ENCODE data around the gene RAB13.

The RAB13 gene

DNA sequence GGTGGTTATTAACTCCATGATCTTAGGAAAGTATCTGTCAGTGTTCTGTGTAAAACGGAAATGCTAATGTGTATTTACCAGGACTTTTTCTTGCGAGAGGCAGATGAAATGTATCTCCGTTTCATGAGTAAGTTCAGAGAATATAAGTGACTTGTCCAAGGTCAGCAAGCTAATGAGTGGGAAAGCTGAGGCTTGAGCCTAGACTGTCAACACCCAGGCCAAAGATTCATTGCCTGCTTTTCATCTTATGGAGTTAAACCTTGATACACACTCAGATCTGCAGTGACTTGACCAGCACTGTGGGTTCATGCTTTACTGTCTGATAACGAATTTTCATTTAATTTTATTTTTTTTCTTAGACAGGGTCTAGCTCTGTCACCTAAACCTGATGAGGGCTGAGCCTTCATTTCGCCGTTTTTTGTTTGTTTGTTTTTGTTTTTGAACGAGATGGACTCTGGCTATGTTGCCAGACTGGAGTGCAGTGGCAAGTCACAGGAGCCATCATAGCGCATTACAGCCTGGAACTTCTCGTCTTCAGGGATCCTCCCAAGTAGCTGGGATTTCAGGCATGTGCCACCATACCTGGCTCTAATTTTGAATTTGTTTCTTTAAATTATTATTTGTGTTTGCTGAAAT is 7.7 kb downstream of the RAB13 start:
- Histone ChIP-seq H3F3A (ENCODE audit: low read depth) (no peaks in the 10 kb centered on the region), H3K9me3 (ENCODE audit: insufficient read depth, low read depth, low read length) (no peaks in the 10 kb centered on the region), H3K79me2 (ENCODE audit: insufficient read depth, low read length) (peaks cover 31% of the 10 kb centered on the region), H4K20me1 (ENCODE audit: insufficient read depth, low read length, poor library complexity, severe bottlenecking) (peaks cover 8% of the 10 kb centered on the region), H3K27me3 (ENCODE audit: insufficient read depth, low read length, poor library complexity, severe bottlenecking) (no peaks in the 10 kb centered on the region), H3K36me3 (ENCODE audit: insufficient read depth, low read length) (peaks cover 12% of the 10 kb centered on the region; the same call in 1 of the 2 replicates), H3K4me3 (ENCODE audit: low read length, poor library complexity, severe bottlenecking) (peak overlapping the region; percentile 98), H3K9ac (ENCODE audit: low read depth, low read length, poor library complexity, severe bottlenecking) (peak overlapping the region; percentile 96), H3K4me1 (ENCODE audit: insufficient read depth, low read length, poor library complexity, severe bottlenecking) (peaks cover 21% of the 10 kb centered on the region), H2AFZ (ENCODE audit: low read length) (peak overlapping the region; percentile 96), H3K4me2 (ENCODE audit: low read depth, low read length, poor library complexity, severe bottlenecking) (peak overlapping the region; percentile 78), H3K9me2 (replicated peaks; ENCODE audit: low read depth, low read length) (no peaks in the 10 kb centered on the region)
- TF ChIP-seq, protein P1, sequence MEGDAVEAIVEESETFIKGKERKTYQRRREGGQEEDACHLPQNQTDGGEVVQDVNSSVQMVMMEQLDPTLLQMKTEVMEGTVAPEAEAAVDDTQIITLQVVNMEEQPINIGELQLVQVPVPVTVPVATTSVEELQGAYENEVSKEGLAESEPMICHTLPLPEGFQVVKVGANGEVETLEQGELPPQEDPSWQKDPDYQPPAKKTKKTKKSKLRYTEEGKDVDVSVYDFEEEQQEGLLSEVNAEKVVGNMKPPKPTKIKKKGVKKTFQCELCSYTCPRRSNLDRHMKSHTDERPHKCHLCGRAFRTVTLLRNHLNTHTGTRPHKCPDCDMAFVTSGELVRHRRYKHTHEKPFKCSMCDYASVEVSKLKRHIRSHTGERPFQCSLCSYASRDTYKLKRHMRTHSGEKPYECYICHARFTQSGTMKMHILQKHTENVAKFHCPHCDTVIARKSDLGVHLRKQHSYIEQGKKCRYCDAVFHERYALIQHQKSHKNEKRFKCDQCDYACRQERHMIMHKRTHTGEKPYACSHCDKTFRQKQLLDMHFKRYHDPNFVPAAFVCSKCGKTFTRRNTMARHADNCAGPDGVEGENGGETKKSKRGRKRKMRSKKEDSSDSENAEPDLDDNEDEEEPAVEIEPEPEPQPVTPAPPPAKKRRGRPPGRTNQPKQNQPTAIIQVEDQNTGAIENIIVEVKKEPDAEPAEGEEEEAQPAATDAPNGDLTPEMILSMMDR (conservative IDR thresholded peaks at IDR 0.05; ENCODE audit: low read length) = no peak
- no peak for TF ChIP-seq EZH2phosphoT487 (IDR thresholded peaks at IDR 0.05; ENCODE audit: borderline replicate concordance)

DNA sequence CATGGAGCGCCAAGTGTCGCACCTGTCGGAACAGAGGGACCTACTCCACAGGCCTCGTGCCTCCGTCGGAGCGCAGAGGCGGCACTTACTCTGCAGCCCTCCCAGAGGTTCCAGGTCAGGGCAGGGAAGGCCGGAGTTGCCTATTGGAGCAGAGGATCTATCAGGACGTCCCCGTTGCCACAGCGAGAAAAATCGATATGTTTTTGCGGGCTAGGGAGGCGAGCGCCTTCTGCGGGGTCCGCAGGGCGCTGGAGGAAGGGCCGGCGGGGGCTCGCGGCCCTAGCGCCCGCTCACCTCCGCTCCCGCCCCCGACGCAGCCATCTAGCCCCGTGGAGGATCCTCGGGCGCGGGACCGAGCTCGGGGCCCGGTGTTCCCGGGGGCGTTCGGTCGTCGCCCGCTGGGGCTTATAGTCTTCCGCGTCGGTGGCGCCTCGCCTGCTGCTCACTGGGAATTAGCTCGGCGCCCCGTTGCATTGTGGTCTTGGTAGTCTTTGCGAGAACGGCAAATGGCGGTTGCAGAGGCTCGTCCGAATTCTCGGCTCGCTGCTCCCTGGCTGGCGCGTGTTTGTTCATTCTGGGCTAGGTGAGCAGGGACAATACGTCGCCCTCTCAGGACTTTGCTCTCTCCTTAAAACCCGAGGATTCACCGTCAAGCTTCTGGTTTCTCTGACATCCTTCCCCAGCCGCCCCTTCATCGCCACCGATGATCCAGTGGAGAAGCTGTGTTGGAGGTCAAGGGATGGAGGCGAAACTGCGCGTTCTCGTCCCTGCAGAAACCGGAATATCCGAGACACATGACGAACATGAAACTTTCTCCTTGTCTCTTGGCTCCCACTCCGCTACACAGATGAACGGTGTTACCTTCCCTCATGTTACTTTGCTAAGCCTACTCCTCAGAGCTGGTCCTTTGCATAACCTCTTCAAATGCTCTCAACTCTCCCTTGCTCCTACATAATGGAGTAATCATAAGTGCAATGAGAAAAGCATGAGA is 8.6 kb downstream of the RAB13 start, which contains the start of gene JTB:
TSS of gene JTB (minus strand) at position 425 of the 991 bp plus-strand sequence. CDS start at position 3, 422 bp downstream.
- TF ChIP-seq, protein P1 (conservative IDR thresholded peaks at IDR 0.05; ENCODE audit: low read length) = no peak
- no peak for TF ChIP-seq EZH2phosphoT487 (IDR thresholded peaks at IDR 0.05; ENCODE audit: borderline replicate concordance)
- Histone ChIP-seq H2AFZ (ENCODE audit: low read length) (peak within 1 kb of the TSS; percentile 96), H3K4me2 (ENCODE audit: low read depth, low read length, poor library complexity, severe bottlenecking) (peak within 1 kb of the TSS; percentile 78), H3K79me2 (ENCODE audit: insufficient read depth, low read length) (peaks cover 31% of the 10 kb centered on the region), H3F3A (ENCODE audit: low read depth) (no peaks in the 10 kb centered on the region), H4K20me1 (ENCODE audit: insufficient read depth, low read length, poor library complexity, severe bottlenecking) (peaks cover 8% of the 10 kb centered on the region), H3K4me1 (ENCODE audit: insufficient read depth, low read length, poor library complexity, severe bottlenecking) (peaks cover 21% of the 10 kb centered on the region), H3K4me3 (ENCODE audit: low read length, poor library complexity, severe bottlenecking) (peak within 1 kb of the TSS; percentile 98), H3K9ac (ENCODE audit: low read depth, low read length, poor library complexity, severe bottlenecking) (peak within 1 kb of the TSS; percentile 96), H3K27me3 (ENCODE audit: insufficient read depth, low read length, poor library complexity, severe bottlenecking) (no peaks in the 10 kb centered on the region), H3K9me3 (ENCODE audit: insufficient read depth, low read depth, low read length) (no peaks in the 10 kb centered on the region), H3K9me2 (replicated peaks; ENCODE audit: low read depth, low read length) (no peaks in the 10 kb centered on the region), H3K36me3 (ENCODE audit: insufficient read depth, low read length) (peaks cover 12% of the 10 kb centered on the region; the same call in 1 of the 2 replicates)

DNA sequence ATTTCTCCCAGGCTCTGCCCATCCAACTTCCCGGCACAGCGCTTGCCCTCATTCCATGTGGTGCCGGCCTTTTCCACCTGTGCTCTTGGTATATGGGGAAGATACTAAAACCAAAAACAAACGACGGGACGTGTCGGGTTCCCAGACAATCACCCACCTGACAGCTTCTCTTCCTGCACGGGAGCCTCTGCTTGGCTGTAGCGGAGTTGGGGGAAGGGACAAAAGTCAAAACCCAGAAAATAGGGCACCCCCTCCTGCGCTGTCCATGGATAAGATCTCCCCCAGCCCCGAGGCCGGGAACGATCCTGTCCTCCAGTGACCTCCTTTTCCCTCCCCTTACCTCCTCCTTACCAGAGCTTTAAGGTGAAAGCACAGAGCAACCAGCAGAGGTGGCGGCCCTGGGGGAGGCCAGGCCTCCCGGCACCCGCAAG is 9.3 kb downstream of the RAB13 start:
- H3K4me2 ChIP-seq (ENCODE audit: low read depth, low read length, poor library complexity, severe bottlenecking) = peak overlapping the region; percentile 78
- H4K20me1 ChIP-seq (ENCODE audit: insufficient read depth, low read length, poor library complexity, severe bottlenecking) = peaks cover 8% of the 10 kb centered on the region
- no peaks in the 10 kb centered on the region for H3K9me3 ChIP-seq (ENCODE audit: insufficient read depth, low read depth, low read length)
- no peaks in the 10 kb centered on the region for H3F3A ChIP-seq (ENCODE audit: low read depth)
- H2AFZ ChIP-seq (ENCODE audit: low read length) = peak overlapping the region; percentile 96
- H3K27me3 ChIP-seq (ENCODE audit: insufficient read depth, low read length, poor library complexity, severe bottlenecking) = no peaks in the 10 kb centered on the region
- no peaks in the 10 kb centered on the region for H3K9me2 ChIP-seq (replicated peaks; ENCODE audit: low read depth, low read length)
- TF ChIP-seq, protein P1 (conservative IDR thresholded peaks at IDR 0.05; ENCODE audit: low read length) = no peak
- TF ChIP-seq EZH2phosphoT487 (IDR thresholded peaks at IDR 0.05; ENCODE audit: borderline replicate concordance) = no peak
- peak overlapping the region; percentile 98 for H3K4me3 ChIP-seq (ENCODE audit: low read length, poor library complexity, severe bottlenecking)
- H3K9ac ChIP-seq (ENCODE audit: low read depth, low read length, poor library complexity, severe bottlenecking) = peak overlapping the region; percentile 96
- peaks cover 31% of the 10 kb centered on the region for H3K79me2 ChIP-seq (ENCODE audit: insufficient read depth, low read length)
- peaks cover 25% of the 10 kb centered on the region for H3K4me1 ChIP-seq (ENCODE audit: insufficient read depth, low read length, poor library complexity, severe bottlenecking)
- peaks cover 12% of the 10 kb centered on the region; the same call in 1 of the 2 replicates for H3K36me3 ChIP-seq (ENCODE audit: insufficient read depth, low read length)
